ENCODE data around the gene GRIK5. TPM values are rescaled to one million over a fixed set of nuclear protein-coding genes. Genes with fewer than 3 reads are reported as not detected.
A peak's percentile ranks its signal among the peaks of the same experiment; 100 is the strongest.

Gene GRIK5
- total RNA-seq, 2 experiments from 2014 or later: 0.73 to 1.3 TPM

- Histone ChIP-seq H2AFZ (ENCODE audit: low read length) (no peak overlapping the region), H3K4me1 (ENCODE audit: insufficient read depth, low read length, poor library complexity, severe bottlenecking) (peaks cover 29% of the 10 kb centered on the region), H3K4me2 (ENCODE audit: low read length) (peak overlapping the region; percentile 95), H3K36me3 (ENCODE audit: insufficient read depth, low read length) (peaks cover 26% of the 10 kb centered on the region), H3K9me3 (ENCODE audit: low read length) (no peaks in the 10 kb centered on the region), H3K27ac (ENCODE audit: low read depth, low read length, poor library complexity, severe bottlenecking) (peak overlapping the region; percentile 65), H3K9me2 (ENCODE audit: insufficient read depth, low read length) (no peaks in the 10 kb centered on the region), H3K4me3 (ENCODE audit: low read depth, low read length, poor library complexity, severe bottlenecking) (peak overlapping the region; percentile 88), H3K79me2 (ENCODE audit: insufficient read depth, low read depth, low read length) (peaks cover 4% of the 10 kb centered on the region; the same call in 1 of the 2 replicates), H4K20me1 (ENCODE audit: insufficient read depth, low read length) (no peaks in the 10 kb centered on the region)
- ChIA-PET CTCF (ENCODE audit: unreplicated experiment) (no interaction called here), POLR2A (interaction anchor here (1.1 kb wide), 1 partner anchor 12 kb away, joined by 4 read pairs; no protein-coding TSS in a partner anchor)
- intact Hi-C loops (cut with micrococcal nuclease; ENCODE audit: unreplicated experiment): loop anchor here (5.0 to 10.0 kb wide), 2 partner anchors 75 to 162 kb away; partner anchors contain the start of gene CEACAM3
- BruUV-seq (replicated peaks): no TSS peak
- TF ChIP-seq CTCF (conservative IDR thresholded peaks at IDR 0.05; ENCODE audit: low read length) (no peak), EZH2phosphoT487 (IDR thresholded peaks at IDR 0.05; ENCODE audit: borderline replicate concordance, low read depth, low read length) (no peak)
- no peak for DNase-seq (ENCODE audit: low spot score)
Observed at GRCh38 chr19:41957161-41957837, 112.7 kb downstream of the GRIK5 start.

GRCh38 chr19:41956621-41957020 lies 113.4 kb downstream of the GRIK5 start:
- H3K4me3 ChIP-seq (ENCODE audit: low read depth, low read length, poor library complexity, severe bottlenecking): no peak overlapping the region
- no peak overlapping the region for H3K4me2 ChIP-seq (ENCODE audit: low read length)
- intact Hi-C loops (cut with micrococcal nuclease; ENCODE audit: unreplicated experiment): loop anchor here (5.0 to 10.0 kb wide), 2 partner anchors 76 to 162 kb away; partner anchors contain the start of gene CEACAM3
- no peaks in the 10 kb centered on the region for H3K9me2 ChIP-seq (ENCODE audit: insufficient read depth, low read length)
- no peaks in the 10 kb centered on the region for H3K9me3 ChIP-seq (ENCODE audit: low read length)
- no peaks in the 10 kb centered on the region for H4K20me1 ChIP-seq (ENCODE audit: insufficient read depth, low read length)
- H3K79me2 ChIP-seq (ENCODE audit: insufficient read depth, low read depth, low read length): peaks cover 4% of the 10 kb centered on the region; the same call in 1 of the 2 replicates
- H3K36me3 ChIP-seq (ENCODE audit: insufficient read depth, low read length): peaks cover 26% of the 10 kb centered on the region
- no peak overlapping the region for H3K27ac ChIP-seq (ENCODE audit: low read depth, low read length, poor library complexity, severe bottlenecking)
- ChIA-PET CTCF (ENCODE audit: unreplicated experiment) (no interaction called here), POLR2A (no interaction called here)
- no peak for TF ChIP-seq EZH2phosphoT487 (IDR thresholded peaks at IDR 0.05; ENCODE audit: borderline replicate concordance, low read depth, low read length)
- no peak for TF ChIP-seq CTCF (conservative IDR thresholded peaks at IDR 0.05; ENCODE audit: low read length)
- H2AFZ ChIP-seq (ENCODE audit: low read length): no peak overlapping the region
- no peak for DNase-seq (ENCODE audit: low spot score)
- H3K4me1 ChIP-seq (ENCODE audit: insufficient read depth, low read length, poor library complexity, severe bottlenecking): peaks cover 32% of the 10 kb centered on the region
- BruUV-seq (replicated peaks): no TSS peak

- ChIA-PET POLR2A (no interaction called here), CTCF (ENCODE audit: unreplicated experiment) (no interaction called here)
- H3K4me3 ChIP-seq (ENCODE audit: low read depth, low read length, poor library complexity, severe bottlenecking): no peak overlapping the region
- TF ChIP-seq CTCF (conservative IDR thresholded peaks at IDR 0.05; ENCODE audit: low read length) (no peak), EZH2phosphoT487 (IDR thresholded peaks at IDR 0.05; ENCODE audit: borderline replicate concordance, low read depth, low read length) (no peak)
- no peak overlapping the region for H3K27ac ChIP-seq (ENCODE audit: low read depth, low read length, poor library complexity, severe bottlenecking)
- H3K79me2 ChIP-seq (ENCODE audit: insufficient read depth, low read depth, low read length): peaks cover 4% of the 10 kb centered on the region; the same call in 1 of the 2 replicates
- H3K4me2 ChIP-seq (ENCODE audit: low read length): no peak overlapping the region
- intact Hi-C loops (cut with micrococcal nuclease; ENCODE audit: unreplicated experiment): loop anchor here (5.0 to 10.0 kb wide), 2 partner anchors 77 to 161 kb away; partner anchors contain the start of gene CEACAM3
- no peak overlapping the region for H2AFZ ChIP-seq (ENCODE audit: low read length)
- no peaks in the 10 kb centered on the region for H3K9me2 ChIP-seq (ENCODE audit: insufficient read depth, low read length)
- H3K9me3 ChIP-seq (ENCODE audit: low read length): no peaks in the 10 kb centered on the region
- no TSS peak for BruUV-seq (replicated peaks)
- H3K36me3 ChIP-seq (ENCODE audit: insufficient read depth, low read length): peaks cover 26% of the 10 kb centered on the region
- H3K4me1 ChIP-seq (ENCODE audit: insufficient read depth, low read length, poor library complexity, severe bottlenecking): peaks cover 39% of the 10 kb centered on the region
- no peak for DNase-seq (ENCODE audit: low spot score)
- H4K20me1 ChIP-seq (ENCODE audit: insufficient read depth, low read length): no peaks in the 10 kb centered on the region
Observed at GRCh38 chr19:41955521-41955920, 114.5 kb downstream of the GRIK5 start.

Data from OCI-LY7 (cell line).